ENCODE data around the gene BCLAF3. TPM values are rescaled to one million over a fixed set of nuclear protein-coding genes. Genes with fewer than 3 reads are reported as not detected.

BCLAF3 gene
- total RNA-seq, 2 donors from 2014 or later = 7.7 to 11.8 TPM

DNA sequence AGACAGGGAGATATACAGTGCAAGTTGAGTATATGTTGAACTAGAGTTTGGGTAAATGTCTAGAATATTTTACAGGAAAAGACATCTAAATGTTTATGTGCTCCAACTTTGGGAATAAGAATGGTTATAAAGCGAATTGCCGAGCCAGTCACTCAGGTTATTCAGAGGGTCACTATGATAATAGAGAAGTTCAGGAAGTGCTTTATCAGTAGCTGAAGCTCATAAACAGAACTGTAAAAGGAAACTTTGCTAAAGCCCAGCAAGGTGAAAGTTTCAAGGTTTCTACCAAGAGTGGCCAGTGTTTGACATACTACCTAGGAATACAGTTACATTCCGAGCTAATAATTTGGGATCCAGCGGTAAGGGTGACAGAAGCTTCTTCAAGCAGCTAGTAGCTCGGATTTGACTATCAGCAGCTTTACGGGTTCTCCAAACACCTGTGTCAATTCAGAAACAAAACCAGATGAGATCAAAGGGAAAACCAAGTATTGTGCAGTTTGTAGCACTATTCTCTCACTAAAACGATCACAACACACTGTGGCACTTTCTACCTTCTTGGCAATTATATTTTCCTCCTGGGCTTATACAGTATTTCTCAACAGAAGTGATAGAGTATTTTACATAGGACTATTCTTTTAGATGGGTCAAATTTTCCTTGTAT lies 17.2 kb upstream of the BCLAF3 start:
- ATAC-seq (replicated peaks in 1 of 2) = no peak
- H3K27ac Mint-ChIP-seq = no peak overlapping the region
- DNase-seq = no peak

DNA sequence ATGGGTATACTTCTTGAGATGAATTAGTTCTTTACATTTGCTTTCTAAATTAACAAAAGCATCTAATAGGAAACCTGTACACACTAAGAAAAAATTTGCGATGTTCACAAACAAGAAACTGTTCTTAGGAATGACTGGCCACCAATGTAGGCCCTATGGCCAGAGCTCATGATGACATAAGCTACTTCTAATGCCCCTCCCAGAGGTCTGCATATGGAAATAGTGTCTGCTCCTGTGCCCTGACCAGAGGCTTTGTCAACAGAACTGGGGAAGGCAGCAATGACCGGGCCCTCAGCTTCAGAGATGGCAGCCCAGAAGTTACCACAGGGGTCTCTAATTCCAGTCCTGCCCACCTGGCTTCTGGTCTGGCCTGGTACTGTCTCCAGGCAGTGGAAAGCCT lies 15.0 kb upstream of the BCLAF3 start:
- Mint-ChIP-seq H3K27me3 (ENCODE audit: low read depth) (no peaks in the 10 kb centered on the region), H3K4me1 (ENCODE audit: low read depth) (no peaks in the 10 kb centered on the region), H3K4me3 (no peak overlapping the region), H3K27ac (no peak overlapping the region), H3K36me3 (ENCODE audit: insufficient read depth in 2 of 2) (no peaks in the 10 kb centered on the region), H3K9me3 (no peaks in the 10 kb centered on the region)
- DNase-seq (no peak), ATAC-seq (replicated peaks in 1 of 2) (no peak)

More for the DNA sequence above, 17.2 kb upstream of the BCLAF3 start:
- Mint-ChIP-seq H3K27me3 (ENCODE audit: low read depth) (no peaks in the 10 kb centered on the region), H3K9me3 (no peaks in the 10 kb centered on the region), H3K36me3 (ENCODE audit: insufficient read depth in 2 of 2) (no peaks in the 10 kb centered on the region), H3K4me3 (no peak overlapping the region), H3K4me1 (ENCODE audit: low read depth) (no peaks in the 10 kb centered on the region)

DNA sequence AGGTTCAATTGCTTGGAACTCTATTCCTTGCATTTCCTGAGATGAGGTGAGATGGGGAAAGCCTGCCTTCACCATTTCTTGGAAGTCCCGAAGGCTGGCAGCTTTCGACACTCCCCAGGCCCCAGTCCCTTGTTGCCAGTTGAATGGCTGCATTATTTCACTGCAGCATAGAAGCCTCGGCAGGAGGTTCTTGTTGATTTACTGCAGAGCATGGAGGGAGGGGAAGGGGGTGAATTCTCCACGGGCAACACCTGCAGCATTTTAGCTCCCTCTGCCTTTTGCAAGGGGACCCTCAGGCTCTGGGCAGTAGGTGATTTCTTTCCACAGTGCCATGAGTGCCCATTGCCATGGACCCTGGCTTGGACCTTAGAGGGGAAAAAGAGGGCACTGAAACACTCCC lies 10.7 kb upstream of the BCLAF3 start:
- ATAC-seq (replicated peaks in 1 of 2) = no peak

DNA sequence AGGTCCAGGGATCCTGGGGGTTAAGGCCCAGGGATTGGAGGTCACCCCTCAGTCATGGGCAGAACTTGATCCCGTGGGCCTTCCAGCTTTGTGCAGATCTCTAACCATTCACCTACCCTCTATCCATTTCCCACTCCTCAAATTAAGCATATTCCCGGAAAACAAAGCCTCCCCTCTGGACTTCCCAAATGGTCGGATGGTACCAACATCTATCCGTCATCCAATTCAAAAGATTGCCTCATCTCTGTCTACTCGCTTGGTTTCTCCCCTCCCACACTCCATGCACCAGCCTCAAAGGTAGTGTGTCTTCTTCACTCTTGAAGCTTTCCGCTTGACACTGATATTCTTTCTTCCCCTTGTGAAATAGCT lies 473 bp upstream of the BCLAF3 start:
- peak overlapping the region; percentile 82 for H3K27ac Mint-ChIP-seq
- H3K4me3 Mint-ChIP-seq = peak overlapping the region; percentile 80 to 91
- DNase-seq (peak in 1 of 2 donors; percentile 5), ATAC-seq (replicated peaks in 1 of 2) (no peak)
- H3K4me1 Mint-ChIP-seq (ENCODE audit: low read depth) = peaks cover 20% of the 10 kb centered on the region
- no peaks in the 10 kb centered on the region for H3K36me3 Mint-ChIP-seq (ENCODE audit: insufficient read depth in 2 of 2)
- peaks cover 8% of the 10 kb centered on the region for H3K27me3 Mint-ChIP-seq (ENCODE audit: low read depth)
- no peaks in the 10 kb centered on the region for H3K9me3 Mint-ChIP-seq

More for the DNA sequence above, 10.7 kb upstream of the BCLAF3 start:
- H3K27ac Mint-ChIP-seq = no peak overlapping the region
- no peaks in the 10 kb centered on the region for H3K36me3 Mint-ChIP-seq (ENCODE audit: insufficient read depth in 2 of 2)
- no peak overlapping the region for H3K4me3 Mint-ChIP-seq
- no peaks in the 10 kb centered on the region for H3K4me1 Mint-ChIP-seq (ENCODE audit: low read depth)
- DNase-seq = no peak
- no peaks in the 10 kb centered on the region for H3K27me3 Mint-ChIP-seq (ENCODE audit: low read depth)
- no peaks in the 10 kb centered on the region for H3K9me3 Mint-ChIP-seq

DNA sequence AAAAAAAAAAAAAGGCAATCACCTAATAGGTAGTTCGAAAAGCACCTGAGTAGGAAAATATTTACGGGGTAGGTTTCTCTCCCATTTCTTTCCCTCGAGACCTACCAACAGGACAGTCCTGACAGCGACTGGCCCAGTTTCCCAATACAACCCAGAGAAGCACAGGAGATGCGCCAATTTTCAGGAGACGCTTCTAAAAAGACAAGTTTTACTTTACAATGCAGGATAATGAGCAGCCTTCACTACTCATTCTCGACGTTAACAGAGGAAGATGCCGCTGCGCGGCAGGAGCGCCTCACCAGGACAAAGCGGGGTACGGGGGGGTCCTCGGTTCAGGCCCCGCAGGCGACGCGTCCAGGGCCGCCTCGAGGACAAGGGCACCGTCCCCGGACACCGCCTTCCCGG lies 708 bp downstream of the BCLAF3 start:
- Mint-ChIP-seq H3K4me3 (peak overlapping the region; percentile 86 to 89), H3K4me1 (ENCODE audit: low read depth) (peaks cover 22% of the 10 kb centered on the region), H3K27me3 (ENCODE audit: low read depth) (peaks cover 8% of the 10 kb centered on the region), H3K27ac (peak overlapping the region; percentile 81), H3K36me3 (ENCODE audit: insufficient read depth in 2 of 2) (peaks cover 0 to 2% of the 10 kb centered on the region in 2 donors), H3K9me3 (no peaks in the 10 kb centered on the region)
- no peak for DNase-seq
- peak in 1 of 2 donors; percentile 11 for ATAC-seq (replicated peaks in 1 of 2)

DNA sequence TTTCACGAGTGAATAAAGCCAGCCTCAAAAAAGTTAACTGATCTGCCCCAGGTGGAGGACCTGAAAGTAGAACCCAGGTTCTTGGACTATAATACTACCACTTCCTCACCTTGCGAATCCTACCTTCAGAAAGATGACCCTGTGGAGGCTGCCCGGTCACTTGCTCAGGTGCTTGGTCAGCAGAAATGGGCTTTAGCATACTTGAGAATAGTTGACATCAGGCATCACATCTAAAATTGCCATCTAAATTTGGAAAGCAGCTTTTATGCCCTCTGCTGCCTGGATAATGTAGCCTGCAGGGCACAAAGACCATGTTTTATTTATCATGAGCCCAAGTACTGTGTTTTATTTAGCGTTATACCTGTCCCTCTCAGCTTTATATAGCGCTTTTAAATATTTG lies 3.0 kb downstream of the BCLAF3 start:
- ATAC-seq (replicated peaks in 1 of 2) = no peak
- Mint-ChIP-seq H3K4me3 (no peak overlapping the region), H3K27ac (no peak overlapping the region), H3K27me3 (ENCODE audit: low read depth) (peaks cover 8% of the 10 kb centered on the region), H3K36me3 (ENCODE audit: insufficient read depth in 2 of 2) (peaks cover 0 to 2% of the 10 kb centered on the region in 2 donors), H3K9me3 (no peaks in the 10 kb centered on the region), H3K4me1 (ENCODE audit: low read depth) (peaks cover 22% of the 10 kb centered on the region)
- DNase-seq = no peak

DNA sequence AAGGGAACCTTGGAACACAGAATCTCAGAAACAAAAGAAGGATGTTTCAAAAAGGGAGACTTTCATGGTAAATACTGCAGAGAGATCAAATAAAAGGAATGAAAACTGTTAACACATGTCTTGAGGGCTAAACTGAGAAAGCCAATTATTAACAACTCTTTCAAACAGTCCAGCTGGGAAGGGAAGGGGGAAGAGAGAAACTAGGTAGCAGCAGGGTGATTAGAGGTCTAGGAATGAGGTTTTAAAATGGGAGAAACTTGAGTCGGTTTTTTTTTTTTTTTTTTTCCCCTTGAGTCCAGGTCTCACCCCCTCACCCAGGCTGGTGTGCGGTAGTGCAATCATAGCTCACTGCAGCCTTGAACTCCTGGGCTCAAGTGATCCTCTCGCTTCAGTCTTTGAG lies 4.3 kb downstream of the BCLAF3 start:
- Mint-ChIP-seq H3K4me3 (no peak overlapping the region), H3K36me3 (ENCODE audit: insufficient read depth in 2 of 2) (peaks cover 0 to 2% of the 10 kb centered on the region in 2 donors), H3K27ac (no peak overlapping the region), H3K4me1 (ENCODE audit: low read depth) (peaks cover 17% of the 10 kb centered on the region), H3K27me3 (ENCODE audit: low read depth) (peaks cover 4% of the 10 kb centered on the region), H3K9me3 (no peaks in the 10 kb centered on the region)
- ATAC-seq (replicated peaks in 1 of 2) = no peak
- no peak for DNase-seq

DNA sequence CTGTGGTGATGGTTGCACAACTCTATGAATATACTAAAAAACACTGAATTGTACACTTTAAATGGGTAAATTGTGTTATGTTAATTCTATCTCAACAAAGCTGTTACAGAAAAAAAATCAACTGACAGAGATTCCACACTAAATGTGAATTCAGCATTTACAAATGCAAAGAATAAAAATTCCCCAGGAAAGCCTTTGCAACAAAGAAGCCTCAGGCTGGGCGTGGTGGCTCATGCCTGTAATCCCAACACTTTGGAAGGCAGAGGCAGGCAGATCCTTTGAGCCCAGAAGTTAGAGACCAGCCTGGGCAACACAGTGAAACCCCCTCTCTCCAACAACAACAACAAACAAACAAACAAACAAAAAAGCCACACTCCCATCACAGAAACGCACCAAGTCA lies 8.9 kb downstream of the BCLAF3 start:
- Mint-ChIP-seq H3K27me3 (ENCODE audit: low read depth) (no peaks in the 10 kb centered on the region), H3K9me3 (peaks cover 3 to 4% of the 10 kb centered on the region in 2 donors), H3K4me1 (ENCODE audit: low read depth) (peaks cover 11% of the 10 kb centered on the region), H3K36me3 (ENCODE audit: insufficient read depth in 2 of 2) (peaks cover 6 to 9% of the 10 kb centered on the region in 2 donors), H3K27ac (peak overlapping the region; percentile 2), H3K4me3 (no peak overlapping the region)
- ATAC-seq (replicated peaks in 1 of 2) (no peak), DNase-seq (no peak)

DNA sequence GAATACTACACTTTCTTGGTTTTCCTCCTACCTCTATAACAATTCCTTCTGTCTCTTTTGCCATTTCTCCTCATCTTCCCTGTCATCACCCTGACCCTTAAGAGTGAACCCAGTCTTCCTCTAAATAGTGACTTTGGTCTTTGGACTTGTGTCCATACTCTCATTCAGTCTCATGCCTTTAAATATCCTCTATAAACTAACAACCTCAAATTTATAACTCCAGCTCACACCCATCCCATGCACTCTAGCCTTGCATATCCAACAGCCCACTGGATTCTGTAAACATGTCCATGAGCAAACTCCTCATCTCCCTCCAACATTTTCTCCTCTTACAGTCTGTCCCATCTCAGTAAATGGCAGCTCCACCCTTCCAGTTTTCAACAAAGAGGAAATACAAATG lies 15.0 kb downstream of the BCLAF3 start:
- Mint-ChIP-seq H3K4me1 (ENCODE audit: low read depth) (peaks cover 18% of the 10 kb centered on the region), H3K4me3 (no peak overlapping the region), H3K27me3 (ENCODE audit: low read depth) (peaks cover 7% of the 10 kb centered on the region), H3K9me3 (peaks cover 3 to 6% of the 10 kb centered on the region in 2 donors), H3K27ac (no peak overlapping the region), H3K36me3 (ENCODE audit: insufficient read depth in 2 of 2) (peaks cover 9 to 10% of the 10 kb centered on the region in 2 donors)
- ATAC-seq (replicated peaks in 1 of 2) = no peak
- DNase-seq = no peak

DNA sequence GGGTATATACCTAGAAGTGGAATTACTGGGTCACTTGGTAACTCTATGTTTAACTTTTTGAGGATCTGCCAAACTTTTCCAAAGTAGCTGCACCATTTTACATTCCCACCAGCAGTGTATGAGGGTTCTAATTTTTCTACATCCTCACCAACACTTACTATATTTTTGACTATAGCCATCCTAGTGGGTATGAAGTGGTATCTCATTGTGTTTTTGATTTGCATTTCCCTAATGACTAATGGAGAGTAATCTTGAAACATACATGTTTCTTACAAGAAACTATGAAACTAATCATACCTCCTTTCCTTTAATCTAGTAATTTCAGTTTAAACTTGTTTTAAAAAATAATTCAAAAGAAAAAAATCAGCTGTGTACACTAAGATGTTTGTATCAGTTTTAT lies 17.9 kb downstream of the BCLAF3 start:
- DNase-seq (no peak), ATAC-seq (replicated peaks in 1 of 2) (peak; percentile 52)
- Mint-ChIP-seq H3K27me3 (ENCODE audit: low read depth) (peaks cover 7% of the 10 kb centered on the region), H3K36me3 (ENCODE audit: insufficient read depth in 2 of 2) (peaks cover 6 to 7% of the 10 kb centered on the region in 2 donors), H3K4me3 (peak overlapping the region in 1 of 2 donors; percentile 59), H3K4me1 (ENCODE audit: low read depth) (peaks cover 15% of the 10 kb centered on the region), H3K9me3 (peaks cover under 1 to 3% of the 10 kb centered on the region in 2 donors), H3K27ac (peak overlapping the region; percentile 73)

DNA sequence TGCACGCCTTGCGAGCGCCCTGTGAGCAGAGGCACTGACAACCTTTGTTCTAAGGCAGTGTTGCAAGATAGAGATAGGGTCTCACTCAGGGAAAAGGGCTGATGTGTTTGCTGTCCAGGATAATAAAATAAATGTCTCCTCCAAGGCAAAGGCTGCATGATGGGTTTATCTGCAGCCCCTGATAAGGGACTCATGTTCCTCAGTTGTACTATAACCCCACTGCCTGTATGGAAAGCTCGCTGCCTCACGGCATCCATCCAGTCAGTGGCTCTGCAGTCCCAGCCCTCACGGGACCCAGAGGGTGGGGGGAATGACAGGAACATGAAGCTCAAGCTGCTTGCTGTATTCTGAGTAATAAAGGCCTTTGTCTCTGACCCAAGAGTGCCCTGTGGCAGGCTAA lies 22.6 kb downstream of the BCLAF3 start:
- DNase-seq (no peak), ATAC-seq (replicated peaks in 1 of 2) (no peak)
- H3K27me3 Mint-ChIP-seq (ENCODE audit: low read depth) = no peaks in the 10 kb centered on the region
- H3K9me3 Mint-ChIP-seq = no peaks in the 10 kb centered on the region
- H3K36me3 Mint-ChIP-seq (ENCODE audit: insufficient read depth in 2 of 2) = peaks cover 0 to 4% of the 10 kb centered on the region in 2 donors
- no peak overlapping the region for H3K27ac Mint-ChIP-seq
- peaks cover 32% of the 10 kb centered on the region for H3K4me1 Mint-ChIP-seq (ENCODE audit: low read depth)
- H3K4me3 Mint-ChIP-seq = no peak overlapping the region

DNA sequence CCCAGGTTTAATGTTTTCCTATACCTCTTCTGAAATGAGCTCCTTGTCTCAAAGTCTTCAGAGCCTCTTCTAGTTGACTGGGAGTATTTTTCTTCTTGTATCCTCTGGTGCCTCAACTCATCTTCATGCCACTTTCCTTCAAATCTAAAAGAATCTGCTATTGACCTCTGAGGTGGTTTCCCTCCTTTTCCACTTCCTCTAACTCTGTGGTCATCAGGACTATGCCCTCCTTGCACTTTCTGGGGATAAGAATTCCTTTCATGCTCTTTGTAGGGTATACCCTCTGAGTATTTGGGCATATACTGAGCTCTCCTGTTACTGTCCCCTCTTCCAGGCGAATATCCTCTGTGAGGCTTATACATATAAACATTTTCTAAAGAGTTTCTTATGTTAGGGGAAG lies 24.8 kb downstream of the BCLAF3 start:
- Mint-ChIP-seq H3K4me1 (ENCODE audit: low read depth) (peaks cover 24% of the 10 kb centered on the region), H3K4me3 (no peak overlapping the region), H3K9me3 (no peaks in the 10 kb centered on the region), H3K36me3 (ENCODE audit: insufficient read depth in 2 of 2) (peaks cover 3 to 4% of the 10 kb centered on the region in 2 donors), H3K27me3 (ENCODE audit: low read depth) (no peaks in the 10 kb centered on the region), H3K27ac (no peak overlapping the region)
- DNase-seq (no peak), ATAC-seq (replicated peaks in 1 of 2) (no peak)

DNA sequence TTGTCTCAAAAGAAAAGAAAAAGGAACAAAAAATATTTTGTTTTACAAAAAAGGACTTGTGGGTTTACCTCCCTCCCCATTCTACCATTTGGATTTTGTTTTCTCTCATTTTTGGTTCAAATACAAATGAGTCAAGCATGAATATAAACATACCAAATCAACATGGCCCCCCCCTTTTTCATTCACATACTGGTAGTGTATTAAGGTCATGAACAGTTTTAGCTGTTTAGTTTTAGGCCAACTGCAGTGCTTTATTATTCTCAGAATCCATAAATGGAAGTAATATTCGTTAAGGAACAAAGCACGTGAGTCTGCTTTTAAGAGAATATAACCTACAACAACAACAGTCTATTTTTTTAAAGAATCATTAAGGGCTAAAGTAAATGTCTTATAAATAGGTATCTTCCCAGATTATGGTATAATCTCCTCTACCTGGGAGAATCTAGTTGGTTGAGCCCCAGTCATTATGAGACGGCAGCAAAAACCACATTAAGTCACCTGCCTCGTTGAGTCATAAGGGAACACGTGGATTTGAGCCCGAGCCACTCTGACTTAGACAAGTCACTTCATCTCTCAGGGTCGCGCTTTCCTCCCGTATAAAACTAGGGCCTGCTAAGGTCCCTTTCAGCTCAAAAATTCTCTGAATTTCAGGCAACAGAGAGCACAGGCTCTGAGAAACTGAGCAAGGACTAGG lies 26.7 kb downstream of the BCLAF3 start:
- peaks cover 3 to 4% of the 10 kb centered on the region in 2 donors for H3K36me3 Mint-ChIP-seq (ENCODE audit: insufficient read depth in 2 of 2)
- ATAC-seq (replicated peaks in 1 of 2) = peak; percentile 98 to 100
- H3K4me3 Mint-ChIP-seq = peak overlapping the region in 1 of 2 donors; percentile 53
- no peak overlapping the region for H3K27ac Mint-ChIP-seq
- H3K27me3 Mint-ChIP-seq (ENCODE audit: low read depth) = no peaks in the 10 kb centered on the region
- no peaks in the 10 kb centered on the region for H3K9me3 Mint-ChIP-seq
- peak; percentile 54 to 72 for DNase-seq
- peaks cover 24% of the 10 kb centered on the region for H3K4me1 Mint-ChIP-seq (ENCODE audit: low read depth)
